ENCODE data around the gene PSORS1C2.
A peak's percentile ranks its signal among the peaks of the same experiment; 100 is the strongest.
"Not testable (repeated sequence)": the region's sequence is repeated elsewhere in the genome, so short reads cannot be mapped to it uniquely, and the experiment has no call there.

PSORS1C2 gene

DNA sequence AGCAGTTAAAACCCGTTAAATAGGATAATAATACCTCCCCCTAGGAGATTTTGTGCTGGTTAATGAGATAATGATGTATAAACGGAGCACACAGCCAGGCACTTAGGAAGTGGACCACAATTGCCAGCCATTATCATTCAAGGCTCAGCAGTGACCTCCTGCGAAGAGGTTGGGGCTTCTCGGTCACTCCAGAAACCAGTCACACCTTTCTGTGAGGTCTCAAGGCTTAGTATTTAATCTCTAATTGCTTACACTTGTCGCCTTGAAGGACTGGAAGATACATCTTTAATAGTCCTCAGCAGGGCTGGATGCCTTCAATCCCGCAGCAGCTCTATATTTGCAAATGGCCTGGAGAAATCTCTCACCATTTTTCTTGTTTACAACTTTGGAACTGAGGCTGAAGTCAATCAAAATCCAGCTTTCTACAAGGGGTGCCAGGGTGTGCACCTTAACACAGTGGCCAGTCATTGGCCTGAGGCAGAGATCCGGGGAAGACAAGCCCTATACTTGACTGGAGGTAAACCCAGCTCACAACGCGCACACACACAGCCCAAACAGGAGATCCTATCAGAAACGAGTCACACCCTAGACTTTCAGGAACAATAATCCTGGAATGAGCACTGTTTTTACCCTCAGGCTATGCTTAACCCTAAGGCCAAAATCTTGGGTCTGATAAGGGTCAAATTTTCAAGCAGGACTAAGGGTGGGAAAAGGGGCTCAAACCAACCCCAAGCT, 30.4 kb upstream of the PSORS1C2 start:
- Histone ChIP-seq H3K4me3 (no peak overlapping the region), H3K27ac (no peak overlapping the region)

DNA sequence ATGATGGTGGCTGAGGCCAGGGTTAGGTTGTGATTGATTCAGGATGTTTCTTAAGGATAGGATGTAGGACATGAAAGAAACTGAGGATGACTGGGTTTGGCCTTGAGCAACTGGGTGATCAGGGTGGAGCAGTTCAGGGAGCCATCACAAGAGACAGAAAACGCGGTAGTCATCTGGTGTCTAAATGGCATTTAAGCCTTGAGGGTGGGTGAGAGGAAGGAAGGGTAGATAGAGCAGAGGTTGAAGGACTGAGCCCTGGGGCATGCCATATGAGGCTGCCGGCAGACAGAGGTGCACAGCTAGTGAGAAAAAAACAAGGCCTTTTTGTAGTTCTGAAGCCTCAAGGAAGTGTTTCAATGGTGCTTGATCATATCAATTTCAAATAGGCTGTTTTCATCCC, 29.7 kb upstream of the PSORS1C2 start:
- Histone ChIP-seq H3K27ac (no peak overlapping the region), H3K4me3 (no peak overlapping the region)

DNA sequence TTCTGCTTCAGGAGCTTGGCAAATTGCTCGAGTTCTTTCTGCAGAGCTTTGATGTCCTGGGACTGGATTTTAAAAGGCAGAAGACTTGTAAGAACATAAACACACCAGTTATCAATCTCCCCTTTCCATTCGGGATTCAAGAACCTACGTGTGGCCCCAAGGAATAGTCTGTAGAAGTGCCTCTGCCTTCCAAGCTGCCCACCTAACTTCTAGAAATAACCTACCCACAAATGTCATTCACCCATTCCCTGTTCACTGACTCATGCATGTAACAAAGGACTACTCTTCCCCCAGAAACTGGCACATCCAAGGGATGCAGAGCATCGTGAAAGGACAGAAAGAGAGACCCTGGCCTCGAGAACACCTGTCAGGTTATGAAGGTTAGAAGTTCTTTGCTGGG, 27.1 kb upstream of the PSORS1C2 start:
- Histone ChIP-seq H3K27ac (no peak overlapping the region), H3K4me3 (no peak overlapping the region)

DNA sequence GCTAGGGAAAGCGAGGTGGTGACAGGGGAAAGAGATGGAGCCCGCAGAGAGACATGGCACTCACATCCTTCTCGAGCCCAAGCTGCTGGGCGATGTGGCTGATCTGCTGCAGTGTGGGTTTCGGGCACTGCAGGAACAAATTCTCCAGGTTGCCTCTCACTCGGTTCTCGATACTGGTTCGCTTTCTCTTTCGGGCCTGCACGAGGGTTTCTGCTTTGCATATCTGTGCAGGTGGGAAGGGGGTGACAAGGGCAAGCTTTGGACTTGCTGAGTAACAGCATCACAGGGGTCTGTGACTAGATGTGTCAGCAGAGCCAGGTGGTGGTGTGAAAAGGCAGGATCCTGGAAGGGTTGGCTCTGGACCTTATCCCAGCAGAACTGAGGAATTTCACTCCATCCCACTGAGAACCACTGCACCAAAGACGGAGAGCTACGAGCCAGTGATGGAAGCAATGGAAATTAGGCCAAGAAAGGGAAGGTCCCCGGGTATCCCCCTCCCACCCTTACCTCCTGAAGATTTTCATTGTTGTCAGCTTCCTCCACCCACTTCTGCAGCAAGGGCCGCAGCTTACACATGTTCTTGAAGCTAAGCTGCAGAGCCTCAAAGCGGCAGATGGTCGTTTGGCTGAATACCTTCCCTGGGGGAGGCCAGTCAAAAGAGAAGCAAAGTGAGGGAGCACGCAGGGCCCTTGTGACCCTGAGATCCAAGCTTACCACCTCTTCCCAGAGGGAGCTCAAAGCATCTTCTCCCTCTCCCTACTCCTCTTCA, 26.4 kb upstream of the PSORS1C2 start:
- H3K27ac ChIP-seq, H3K4me3 ChIP-seq: not testable (repeated sequence)

DNA sequence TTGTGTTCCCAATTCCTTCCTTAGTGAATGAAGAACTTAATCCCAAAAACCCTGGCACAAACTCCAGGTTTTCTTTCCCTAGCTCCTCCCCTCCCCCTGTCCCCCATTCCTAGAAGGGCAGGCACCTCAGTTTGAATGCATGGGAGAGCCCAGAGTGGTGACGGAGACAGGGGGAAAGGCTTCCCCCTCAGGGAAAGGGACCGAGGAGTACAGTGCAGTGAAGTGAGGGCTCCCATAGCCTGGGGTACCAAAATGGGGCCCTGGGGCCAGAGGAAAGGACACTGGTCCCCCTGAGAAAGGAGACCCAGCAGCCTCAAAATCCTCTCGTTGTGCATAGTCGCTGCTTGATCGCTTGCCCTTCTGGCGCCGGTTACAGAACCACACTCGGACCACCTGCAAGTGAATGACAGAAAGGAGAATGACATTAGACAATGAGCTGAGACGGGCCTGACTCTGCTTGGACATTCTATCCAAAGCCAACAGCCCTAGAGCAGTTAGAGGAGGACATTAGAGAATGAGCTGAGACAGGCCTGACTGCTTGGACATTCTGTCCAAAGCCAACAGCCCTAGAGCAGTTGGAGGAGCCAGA, 25.7 kb upstream of the PSORS1C2 start:
- H3K4me3 ChIP-seq, H3K27ac ChIP-seq: not testable (repeated sequence)

DNA sequence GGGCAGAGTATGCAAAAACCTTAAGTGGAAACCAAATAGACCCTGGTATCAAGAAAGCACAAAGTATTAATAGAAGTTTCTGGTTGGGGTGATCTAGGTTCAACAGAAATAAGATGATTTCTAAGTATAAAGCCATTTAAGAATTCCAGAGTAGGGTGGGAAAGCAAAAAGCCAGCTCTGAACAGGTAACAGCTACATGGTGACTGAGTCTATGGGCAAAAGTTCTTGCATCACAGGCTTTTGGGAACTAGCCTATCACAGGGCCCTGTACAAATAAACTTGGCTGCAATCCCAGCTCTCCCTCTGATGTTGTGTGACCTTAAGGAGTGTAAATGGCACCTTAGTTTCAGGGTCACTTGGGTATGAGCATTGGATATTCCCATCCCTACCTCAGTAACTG, 25.1 kb upstream of the PSORS1C2 start:
- Histone ChIP-seq H3K4me3 (no peak overlapping the region), H3K27ac (no peak overlapping the region)

DNA sequence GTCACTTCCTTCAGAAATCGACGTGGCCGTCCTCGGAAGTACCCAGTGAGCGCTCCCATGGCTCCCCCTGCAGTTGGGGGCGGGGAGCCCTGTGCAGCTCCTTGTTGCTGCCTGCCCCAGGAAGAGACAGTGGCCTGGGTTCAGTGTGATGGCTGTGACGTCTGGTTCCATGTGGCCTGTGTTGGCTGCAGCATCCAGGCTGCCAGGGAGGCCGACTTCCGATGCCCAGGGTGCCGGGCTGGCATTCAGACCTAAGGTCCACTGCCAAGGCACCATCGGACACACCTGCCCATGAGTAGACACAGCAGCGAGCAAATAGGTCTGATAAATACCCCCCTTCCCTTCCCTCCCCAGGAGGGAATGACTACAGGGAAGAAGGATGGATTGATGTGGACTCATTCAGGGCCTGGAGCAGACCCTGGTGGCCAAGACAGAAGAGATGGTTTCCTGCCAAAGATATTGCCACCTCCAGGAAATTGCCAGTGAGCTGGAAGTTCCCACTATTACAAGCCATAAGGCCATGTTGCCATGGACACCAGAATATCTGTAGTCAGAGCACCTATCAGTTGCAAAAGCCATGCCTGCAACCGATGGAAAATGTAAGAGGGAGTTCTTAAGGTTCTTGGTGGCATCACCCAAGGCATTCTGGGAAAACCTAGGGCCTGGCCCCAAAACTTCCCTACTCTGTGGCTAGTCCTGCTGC, 23.7 kb upstream of the PSORS1C2 start:
- H3K4me3 ChIP-seq = no peak overlapping the region
- no peak overlapping the region for H3K27ac ChIP-seq

DNA sequence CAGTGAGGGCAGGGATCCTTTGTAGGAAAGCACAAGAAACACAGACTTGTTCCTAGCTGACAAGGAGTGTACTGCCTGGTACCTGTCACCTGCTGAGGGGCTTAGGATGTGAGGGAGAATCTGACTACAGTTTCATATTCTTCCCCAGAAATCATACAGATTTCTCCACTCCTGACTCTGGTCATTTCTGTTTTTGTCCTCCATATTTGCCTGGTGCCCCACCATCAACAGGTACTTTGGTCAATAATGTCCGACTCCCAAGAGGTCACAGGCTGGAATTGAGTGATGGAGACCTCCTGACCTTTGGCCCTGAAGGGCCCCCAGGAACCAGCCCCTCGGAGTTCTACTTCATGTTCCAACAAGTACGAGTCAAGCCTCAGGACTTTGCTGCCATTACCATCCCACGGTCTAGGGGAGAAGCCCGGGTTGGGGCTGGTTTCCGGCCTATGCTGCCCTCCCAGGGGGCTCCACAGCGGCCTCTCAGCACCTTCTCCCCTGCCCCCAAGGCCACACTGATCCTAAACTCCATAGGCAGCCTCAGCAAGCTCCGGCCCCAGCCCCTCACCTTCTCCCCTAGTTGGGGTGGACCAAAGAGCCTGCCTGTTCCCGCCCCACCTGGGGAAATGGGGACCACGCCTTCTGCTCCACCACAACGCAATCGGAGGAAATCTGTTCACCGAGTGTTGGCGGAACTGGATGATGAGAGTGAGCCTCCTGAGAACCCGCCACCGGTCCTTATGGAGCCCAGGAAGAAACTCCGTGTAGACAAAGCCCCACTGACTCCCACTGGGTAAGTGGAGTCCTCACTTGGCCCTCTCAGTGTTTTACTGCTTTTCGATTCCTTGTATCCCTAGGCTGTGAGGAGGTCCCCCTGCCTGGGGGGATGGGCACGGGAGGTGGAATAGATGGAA, 22.6 kb upstream of the PSORS1C2 start:
- Histone ChIP-seq H3K27ac (no peak overlapping the region), H3K4me3 (no peak overlapping the region)

DNA sequence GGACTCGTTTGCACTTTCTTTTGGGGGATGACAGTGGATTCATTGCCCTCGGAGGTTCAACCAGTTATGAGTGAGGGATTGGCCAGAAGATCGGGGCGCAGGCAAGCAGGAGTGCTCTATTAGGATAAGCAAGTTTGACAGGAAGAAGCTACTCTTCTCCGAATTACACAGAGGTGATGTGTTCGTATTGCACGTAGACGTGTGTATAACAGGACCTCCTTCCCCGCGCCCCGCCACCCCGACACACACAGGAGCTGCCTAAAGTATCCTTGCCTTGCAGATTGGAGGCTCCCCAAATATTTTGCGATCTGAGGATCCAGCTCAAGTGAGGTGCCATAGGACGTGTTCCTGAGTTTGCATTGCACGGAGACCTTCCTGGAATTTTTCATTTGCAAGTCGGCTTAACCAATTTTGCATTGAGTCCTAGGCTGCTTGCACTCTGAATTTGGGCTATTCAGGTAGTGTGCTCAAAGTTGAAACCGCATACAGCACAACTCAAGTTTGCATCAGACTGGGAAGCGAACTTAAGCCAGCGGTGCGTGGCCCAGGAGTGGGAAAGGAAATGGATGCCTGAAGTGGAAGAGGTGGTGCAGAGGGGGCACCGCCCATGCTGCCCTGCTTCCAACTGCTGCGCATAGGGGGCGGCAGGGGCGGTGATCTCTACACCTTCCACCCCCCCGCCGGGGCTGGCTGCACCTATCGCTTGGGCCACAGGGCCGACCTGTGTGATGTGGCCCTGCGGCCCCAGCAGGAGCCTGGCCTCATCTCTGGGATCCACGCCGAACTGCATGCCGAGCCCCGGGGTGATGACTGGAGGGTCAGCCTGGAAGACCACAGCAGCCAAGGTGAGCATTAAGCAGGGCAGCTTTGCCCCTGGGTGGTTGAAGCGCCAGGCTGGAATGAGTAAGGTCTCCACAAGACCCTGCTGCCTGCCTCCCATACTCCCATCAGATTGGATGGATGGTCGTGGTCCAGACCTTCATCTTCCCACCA, 20.3 kb upstream of the PSORS1C2 start:
- peak overlapping the region in 18 of 21 experiments; percentile 11 to 93 (median 66) for H3K27ac ChIP-seq
- peak overlapping the region; percentile 54 to 77 (median 69) for H3K4me3 ChIP-seq

DNA sequence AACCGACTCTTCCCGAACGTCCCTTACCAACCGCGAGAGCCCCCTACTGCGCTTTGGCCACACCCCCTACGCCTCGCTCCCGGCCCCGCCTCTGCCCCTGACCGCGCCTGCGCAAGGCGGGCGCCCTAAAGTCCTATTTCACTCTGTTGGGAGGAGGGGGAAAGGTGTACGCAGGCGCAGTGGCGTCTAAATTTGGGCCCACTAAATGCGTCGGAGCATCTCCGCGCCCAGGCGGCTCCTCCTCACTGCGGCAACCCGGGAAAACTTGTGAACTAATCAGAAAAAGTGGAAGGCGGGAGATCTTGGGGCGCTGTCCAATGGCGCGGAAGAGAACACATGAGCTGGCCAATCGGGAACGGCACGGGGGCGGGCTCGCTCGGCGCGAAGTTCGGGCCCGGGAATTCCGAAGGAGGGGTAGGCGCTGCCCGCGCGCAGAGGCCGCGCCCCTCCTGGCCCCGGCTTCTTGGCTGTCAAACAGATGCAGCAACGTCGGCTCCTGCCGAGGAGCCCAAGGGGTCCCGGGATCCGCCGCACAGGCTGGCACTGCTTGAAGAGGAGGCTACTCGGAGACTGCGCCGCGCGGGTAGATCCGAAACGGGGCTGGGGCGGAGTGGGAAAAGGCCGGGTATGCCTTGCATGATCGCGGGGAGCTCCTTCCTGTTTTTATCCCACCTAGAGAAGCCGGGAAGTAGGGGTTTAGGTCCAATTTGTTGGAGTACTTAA, 19.4 kb upstream of the PSORS1C2 start, which contains the start of gene TCF19:
TSS of gene TCF19 (plus strand) at position 450 of the 723 bp plus-strand sequence. CDS start 881 bp downstream, outside the sequence.
- peak within 1 kb of the TSS in 20 of 21 experiments; percentile 58 to 93 (median 85) for H3K27ac ChIP-seq
- H3K4me3 ChIP-seq = peak within 1 kb of the TSS; percentile 54 to 77 (median 69)

DNA sequence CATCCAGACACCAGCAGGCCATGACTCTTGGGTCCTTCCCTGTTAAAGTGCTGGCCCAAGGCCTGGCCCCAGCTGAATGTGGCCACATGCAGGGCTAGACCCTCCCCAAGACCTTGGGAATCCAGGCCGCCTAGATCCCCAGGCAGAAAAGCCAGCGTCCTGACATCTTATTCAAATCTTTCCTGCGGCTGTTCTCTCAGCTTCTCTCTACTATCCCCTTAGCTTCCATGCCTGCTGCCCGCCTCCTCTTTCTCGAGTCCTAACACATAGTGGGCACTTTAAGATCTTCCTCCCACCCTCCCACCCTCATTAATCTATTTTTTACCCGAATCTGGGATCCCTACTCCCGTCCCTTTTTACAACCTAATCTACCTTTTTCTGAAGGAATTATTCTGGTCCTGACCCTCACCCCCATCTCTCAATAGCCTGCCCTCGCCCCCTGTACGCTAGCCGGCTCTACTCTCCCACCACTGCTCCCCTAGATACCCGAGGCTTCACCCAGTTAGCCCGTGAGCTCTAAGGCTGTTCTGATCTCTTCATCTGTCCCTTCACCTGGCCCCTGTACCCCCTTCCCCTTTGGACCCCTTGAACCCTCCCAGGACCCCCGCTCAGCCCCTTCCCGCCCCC, 18.8 kb upstream of the PSORS1C2 start, which contains the start of gene CCHCR1:
TSS of gene CCHCR1 (minus strand) at position 290 of the 627 bp plus-strand sequence. CDS start at position 88, 202 bp downstream.
- Histone ChIP-seq H3K4me3 (peak within 1 kb of the TSS; percentile 54 to 77 (median 69)), H3K27ac (peak within 1 kb of the TSS in 20 of 21 experiments; percentile 58 to 93 (median 85))

DNA sequence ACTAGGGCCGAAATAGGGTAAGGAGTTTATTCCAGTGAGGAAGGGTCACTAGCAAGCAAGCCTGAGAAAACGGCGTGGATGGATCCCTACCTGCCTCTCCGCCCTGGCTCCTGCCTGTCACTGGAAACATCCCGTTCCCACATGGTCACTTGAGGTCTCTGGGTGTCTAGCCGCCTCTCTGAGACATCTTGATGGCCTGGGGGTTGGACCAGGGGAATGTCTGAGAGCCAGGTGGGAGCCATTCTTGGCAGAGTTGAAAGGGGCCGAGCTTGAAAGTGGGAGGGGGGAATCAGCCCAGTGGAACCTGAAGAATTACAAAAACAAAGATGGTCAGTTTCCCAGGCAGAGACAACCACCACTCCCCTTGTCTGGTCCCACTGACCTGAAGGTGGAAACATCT, 17.8 kb upstream of the PSORS1C2 start:
- Histone ChIP-seq H3K27ac (no peak overlapping the region), H3K4me3 (no peak overlapping the region)

DNA sequence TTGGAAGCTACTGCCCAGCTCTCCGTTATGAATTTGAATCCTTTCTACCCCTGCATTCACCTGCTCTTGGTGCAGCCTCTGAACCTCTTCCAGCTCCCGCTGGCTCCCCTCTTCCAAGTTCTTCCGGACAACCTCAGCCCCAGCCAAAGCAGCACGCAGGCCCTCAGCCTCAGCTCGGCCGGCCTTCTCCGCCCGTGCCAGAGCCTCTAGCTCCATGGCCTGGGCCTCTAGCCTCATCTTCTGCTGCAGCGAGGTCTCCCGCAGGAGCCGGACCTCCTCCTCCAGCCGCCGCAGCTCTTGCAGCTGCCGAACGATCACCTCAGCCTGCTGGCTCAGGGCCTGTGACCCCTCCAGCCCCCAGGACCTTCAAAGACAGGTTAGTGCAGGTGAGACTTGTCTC, 15.6 kb upstream of the PSORS1C2 start:
- H3K4me3 ChIP-seq = no peak overlapping the region
- H3K27ac ChIP-seq = no peak overlapping the region

DNA sequence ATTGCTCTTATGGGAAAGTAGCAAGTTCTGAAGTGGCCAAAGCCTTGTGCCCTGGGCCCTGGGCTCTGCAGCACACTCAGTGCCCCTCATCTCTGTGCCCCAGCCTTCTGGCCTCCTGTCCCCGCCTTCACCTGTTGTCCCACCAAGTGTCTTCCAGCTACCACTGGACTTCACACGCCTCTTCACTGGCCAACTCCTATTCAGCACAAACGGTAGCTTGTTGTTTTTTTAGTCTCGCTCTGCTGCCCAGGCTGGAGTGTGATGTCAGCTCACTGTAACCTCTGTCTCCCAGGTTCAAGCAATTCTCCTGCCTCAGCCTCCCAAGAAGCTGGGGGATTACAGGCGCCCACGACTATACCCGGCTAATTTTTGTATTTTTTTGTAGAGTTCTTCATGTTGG, 13.9 kb upstream of the PSORS1C2 start:
- Histone ChIP-seq H3K27ac (no peak overlapping the region), H3K4me3 (no peak overlapping the region)

DNA sequence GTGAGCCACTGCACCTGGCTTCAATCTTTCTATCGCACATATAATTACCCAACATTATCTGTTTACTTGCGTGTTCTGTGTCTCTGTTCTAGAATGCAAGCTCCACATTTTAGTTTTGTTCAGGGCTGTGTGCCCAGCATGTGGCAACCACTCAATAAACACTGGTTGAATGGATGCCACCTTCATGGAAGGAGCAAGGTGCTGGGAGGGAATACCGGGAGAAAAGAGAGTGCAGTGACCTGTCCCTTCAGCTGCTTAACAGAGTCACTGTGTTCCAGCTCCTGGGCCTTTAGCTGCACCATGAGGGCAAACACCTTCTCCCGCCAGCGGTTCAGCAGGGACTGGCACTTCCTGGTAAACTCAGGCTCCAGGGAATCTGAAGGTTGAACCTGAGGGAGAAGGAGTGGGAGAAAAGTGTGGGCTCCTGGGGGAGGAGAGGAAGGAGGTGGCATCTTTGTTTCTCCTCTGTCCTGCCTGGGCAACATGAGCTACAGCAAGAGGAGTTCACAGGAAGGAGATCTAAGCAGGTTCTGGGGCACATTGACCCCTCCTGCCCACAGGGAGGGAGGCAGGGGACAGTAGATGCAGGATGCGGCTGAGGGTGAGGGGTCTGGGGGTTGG, 11.1 kb upstream of the PSORS1C2 start:
- no peak overlapping the region for H3K27ac ChIP-seq
- no peak overlapping the region for H3K4me3 ChIP-seq

DNA sequence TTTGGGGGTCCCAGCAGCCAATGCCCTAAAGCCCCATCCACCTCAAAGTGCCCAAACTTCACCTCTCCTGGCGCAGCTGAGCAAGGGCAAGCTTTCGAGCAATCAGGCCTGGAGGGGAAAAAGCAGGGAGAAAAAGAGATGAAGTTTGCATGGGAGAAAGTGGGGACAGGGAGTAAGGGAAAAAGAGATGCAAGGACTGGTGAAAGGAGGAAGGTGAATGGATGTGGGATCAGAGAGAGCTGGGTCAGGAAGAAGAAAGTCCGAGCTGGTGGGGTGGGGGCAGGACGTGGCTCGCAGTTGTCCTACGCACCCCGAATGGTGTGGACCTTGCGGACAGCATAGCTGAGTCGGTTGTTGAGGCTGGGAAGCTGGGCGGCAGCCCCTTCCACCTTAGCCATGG, 6.5 kb upstream of the PSORS1C2 start:
- Histone ChIP-seq H3K4me3 (no peak overlapping the region), H3K27ac (no peak overlapping the region)
